ENCODE results near the gene SNED1.

Gene SNED1

GRCh38 chr2:241068942-241069810, 70.8 kb downstream of the SNED1 start:
- Histone ChIP-seq H3K4me3 (ENCODE audit: low read depth, low read length) (no peak overlapping the region), H3K9ac (no peak overlapping the region), H3K36me3 (ENCODE audit: control insufficient read depth, insufficient read depth, low read length) (no peaks in the 10 kb centered on the region), H3K9me3 (ENCODE audit: control insufficient read depth, low read length) (no peaks in the 10 kb centered on the region), H3K27me3 (ENCODE audit: control insufficient read depth, insufficient read depth, low read length) (no peaks in the 10 kb centered on the region), H2AFZ (no peak overlapping the region), H3K4me2 (ENCODE audit: low read length) (no peak overlapping the region), H3K27ac (no peak overlapping the region), H3K4me1 (no peaks in the 10 kb centered on the region), H3K79me2 (no peaks in the 10 kb centered on the region)
- TF ChIP-seq CTCF (IDR thresholded peaks at IDR 0.05) = no peak

- Histone ChIP-seq H3K79me2 (no peaks in the 10 kb centered on the region), H3K36me3 (ENCODE audit: control insufficient read depth, insufficient read depth, low read length) (no peaks in the 10 kb centered on the region), H3K4me3 (ENCODE audit: low read depth, low read length) (no peak overlapping the region), H3K27me3 (ENCODE audit: control insufficient read depth, insufficient read depth, low read length) (no peaks in the 10 kb centered on the region), H3K9me3 (ENCODE audit: control insufficient read depth, low read length) (no peaks in the 10 kb centered on the region), H3K27ac (no peak overlapping the region), H3K4me2 (ENCODE audit: low read length) (no peak overlapping the region), H2AFZ (no peak overlapping the region), H3K4me1 (no peaks in the 10 kb centered on the region), H3K9ac (no peak overlapping the region)
- no peak for TF ChIP-seq CTCF (IDR thresholded peaks at IDR 0.05)
These were observed 71.4 kb downstream of the SNED1 start for GRCh38 chr2:241069821-241070281.

GRCh38 chr2:241070361-241070760, 71.9 kb downstream of the SNED1 start:
- no peak overlapping the region for H2AFZ ChIP-seq
- no peak overlapping the region for H3K27ac ChIP-seq
- H3K9me3 ChIP-seq (ENCODE audit: control insufficient read depth, low read length) = no peaks in the 10 kb centered on the region
- TF ChIP-seq CTCF (IDR thresholded peaks at IDR 0.05) = no peak
- no peak overlapping the region for H3K9ac ChIP-seq
- no peak overlapping the region for H3K4me2 ChIP-seq (ENCODE audit: low read length)
- no peak overlapping the region for H3K4me3 ChIP-seq (ENCODE audit: low read depth, low read length)
- H3K79me2 ChIP-seq = no peaks in the 10 kb centered on the region
- H3K36me3 ChIP-seq (ENCODE audit: control insufficient read depth, insufficient read depth, low read length) = no peaks in the 10 kb centered on the region
- H3K27me3 ChIP-seq (ENCODE audit: control insufficient read depth, insufficient read depth, low read length) = no peaks in the 10 kb centered on the region
- no peaks in the 10 kb centered on the region for H3K4me1 ChIP-seq

GRCh38 chr2:241070811-241071676, 72.6 kb downstream of the SNED1 start:
- no peak overlapping the region for H3K4me2 ChIP-seq (ENCODE audit: low read length)
- H3K4me1 ChIP-seq = no peaks in the 10 kb centered on the region
- no peaks in the 10 kb centered on the region for H3K9me3 ChIP-seq (ENCODE audit: control insufficient read depth, low read length)
- no peak overlapping the region for H3K4me3 ChIP-seq (ENCODE audit: low read depth, low read length)
- no peak overlapping the region for H3K27ac ChIP-seq
- no peak for TF ChIP-seq CTCF (IDR thresholded peaks at IDR 0.05)
- H3K36me3 ChIP-seq (ENCODE audit: control insufficient read depth, insufficient read depth, low read length) = no peaks in the 10 kb centered on the region
- no peaks in the 10 kb centered on the region for H3K79me2 ChIP-seq
- no peaks in the 10 kb centered on the region for H3K27me3 ChIP-seq (ENCODE audit: control insufficient read depth, insufficient read depth, low read length)
- H2AFZ ChIP-seq = no peak overlapping the region
- H3K9ac ChIP-seq = no peak overlapping the region
